Measurements from ENCODE around the gene ASXL2. TPM values are rescaled to one million over a fixed set of nuclear protein-coding genes. Genes with fewer than 3 reads are reported as not detected.

Gene ASXL2
- total RNA-seq, 1 donor from 2014 or later = 22.7 TPM

- no peaks in the 10 kb centered on the region for H3K36me3 Mint-ChIP-seq (ENCODE audit: low read depth)
- TF ChIP-seq, protein P1, sequence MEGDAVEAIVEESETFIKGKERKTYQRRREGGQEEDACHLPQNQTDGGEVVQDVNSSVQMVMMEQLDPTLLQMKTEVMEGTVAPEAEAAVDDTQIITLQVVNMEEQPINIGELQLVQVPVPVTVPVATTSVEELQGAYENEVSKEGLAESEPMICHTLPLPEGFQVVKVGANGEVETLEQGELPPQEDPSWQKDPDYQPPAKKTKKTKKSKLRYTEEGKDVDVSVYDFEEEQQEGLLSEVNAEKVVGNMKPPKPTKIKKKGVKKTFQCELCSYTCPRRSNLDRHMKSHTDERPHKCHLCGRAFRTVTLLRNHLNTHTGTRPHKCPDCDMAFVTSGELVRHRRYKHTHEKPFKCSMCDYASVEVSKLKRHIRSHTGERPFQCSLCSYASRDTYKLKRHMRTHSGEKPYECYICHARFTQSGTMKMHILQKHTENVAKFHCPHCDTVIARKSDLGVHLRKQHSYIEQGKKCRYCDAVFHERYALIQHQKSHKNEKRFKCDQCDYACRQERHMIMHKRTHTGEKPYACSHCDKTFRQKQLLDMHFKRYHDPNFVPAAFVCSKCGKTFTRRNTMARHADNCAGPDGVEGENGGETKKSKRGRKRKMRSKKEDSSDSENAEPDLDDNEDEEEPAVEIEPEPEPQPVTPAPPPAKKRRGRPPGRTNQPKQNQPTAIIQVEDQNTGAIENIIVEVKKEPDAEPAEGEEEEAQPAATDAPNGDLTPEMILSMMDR (conservative IDR thresholded peaks at IDR 0.05) = no peak
- no peak overlapping the region for H3K4me3 Mint-ChIP-seq
- no peak for DNase-seq (ENCODE audit: low read depth, low spot score)
- H3K4me1 Mint-ChIP-seq = peaks cover 20% of the 10 kb centered on the region
- H3K9me3 Mint-ChIP-seq = no peaks in the 10 kb centered on the region
- H3K27ac Mint-ChIP-seq (ENCODE audit: unreplicated experiment) = no peak overlapping the region
- no peaks in the 10 kb centered on the region for H3K27me3 Mint-ChIP-seq (ENCODE audit: low read depth)
These were observed 190.1 kb downstream of the ASXL2 start for GRCh38 chr2:25688236-25688635.

DNA sequence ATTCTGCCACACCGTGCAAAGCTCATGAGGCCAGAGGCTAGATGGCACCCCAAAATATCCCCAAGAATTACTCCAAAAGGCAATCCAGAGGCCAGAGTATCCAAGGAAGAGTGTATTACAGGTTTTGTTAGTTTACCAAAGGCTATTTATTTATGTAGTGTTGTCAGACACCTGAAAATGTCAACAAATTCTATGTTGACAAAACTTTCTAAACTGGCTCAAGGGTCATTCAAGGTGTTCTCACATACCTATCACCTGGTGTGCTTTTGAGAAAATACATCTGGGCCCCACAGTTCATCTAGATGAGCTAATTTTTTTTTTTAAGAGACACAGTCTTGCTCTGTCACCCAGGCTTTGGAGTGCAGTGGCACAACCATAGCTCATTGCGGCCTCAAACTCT, 192.5 kb downstream of the ASXL2 start:
- DNase-seq (ENCODE audit: low read depth, low spot score) = no peak
- H3K36me3 Mint-ChIP-seq (ENCODE audit: low read depth) = no peaks in the 10 kb centered on the region
- H3K4me3 Mint-ChIP-seq = no peak overlapping the region
- TF ChIP-seq, protein P1 (conservative IDR thresholded peaks at IDR 0.05) = no peak
- H3K27me3 Mint-ChIP-seq (ENCODE audit: low read depth) = no peaks in the 10 kb centered on the region
- H3K4me1 Mint-ChIP-seq = peaks cover 5% of the 10 kb centered on the region
- no peak overlapping the region for H3K27ac Mint-ChIP-seq (ENCODE audit: unreplicated experiment)
- no peaks in the 10 kb centered on the region for H3K9me3 Mint-ChIP-seq

- H3K4me1 Mint-ChIP-seq = no peaks in the 10 kb centered on the region
- no peaks in the 10 kb centered on the region for H3K27me3 Mint-ChIP-seq (ENCODE audit: low read depth)
- no peaks in the 10 kb centered on the region for H3K9me3 Mint-ChIP-seq
- no peak overlapping the region for H3K4me3 Mint-ChIP-seq
- no peaks in the 10 kb centered on the region for H3K36me3 Mint-ChIP-seq (ENCODE audit: low read depth)
- H3K27ac Mint-ChIP-seq (ENCODE audit: unreplicated experiment) = no peak overlapping the region
- no peak for DNase-seq (ENCODE audit: low read depth, low spot score)
- TF ChIP-seq, protein P1 (conservative IDR thresholded peaks at IDR 0.05) = no peak
These were observed 193.5 kb downstream of the ASXL2 start for GRCh38 chr2:25684577-25685473.

Other genes with a start within 250 kb of the ASXL2 start
- 28.9 and 29.5 TPM in 2 replicates for gene DTNB, start 204.9 kb downstream of the ASXL2 start, total RNA-seq
- 50.9 and 56.2 TPM in 2 replicates for gene KIF3C, start 104.0 kb upstream of the ASXL2 start, total RNA-seq
- 112 and 113 TPM in 2 replicates for gene RAB10, start 155.6 kb upstream of the ASXL2 start, total RNA-seq

All from neural crest cell (in vitro differentiated cells).